GM10266 (cell line): ENCODE measurements around the gene DEPDC1B.
"Not testable (repeated sequence)": the region's sequence is repeated elsewhere in the genome, so short reads cannot be mapped to it uniquely, and the experiment has no call there.

Source experiments
- DNase-seq: peaks from one replicate; pipeline ENCODE4 v3.0.0; 2012; ENCODE audit errors: extremely low spot score
- CTCF ChIP-seq: IDR thresholded peaks from 2 replicates; pipeline ENCODE4 v1.5.1; 2012; ENCODE audit warnings: mild to moderate bottlenecking, low read depth; ENCODE audit not compliant: control insufficient read depth, insufficient read depth; ENCODE audit errors: missing control alignments

DEPDC1B gene

GRCh38 chr5:60688980-60689379 lies 11.0 kb downstream of the DEPDC1B start:
- no peak for DNase-seq
- TF ChIP-seq CTCF, result no peak

- DNase-seq, result peak; percentile 21
- TF ChIP-seq CTCF, result peak; percentile 19
These were observed 11.8 kb downstream of the DEPDC1B start for GRCh38 chr5:60687927-60688720.

GRCh38 chr5:60686157-60686556 lies 13.8 kb downstream of the DEPDC1B start:
- no peak for DNase-seq
- TF ChIP-seq CTCF, result no peak

GRCh38 chr5:60685700-60686099 lies 14.3 kb downstream of the DEPDC1B start:
- no peak for TF ChIP-seq CTCF
- no peak for DNase-seq

GRCh38 chr5:60685028-60685427 lies 14.9 kb downstream of the DEPDC1B start:
- DNase-seq, result no peak
- TF ChIP-seq CTCF, result no peak

GRCh38 chr5:60682007-60682406 lies 18.0 kb downstream of the DEPDC1B start:
- DNase-seq, result not testable (repeated sequence)

GRCh38 chr5:60679816-60680215 lies 20.1 kb downstream of the DEPDC1B start:
- no peak for DNase-seq
- TF ChIP-seq CTCF, result no peak

GRCh38 chr5:60677850-60678664 lies 21.9 kb downstream of the DEPDC1B start:
- peak; percentile 51 for TF ChIP-seq CTCF
- peak; percentile 25 for DNase-seq
